ENCODE results near the gene PIAS3. TPM values are rescaled to one million over a fixed set of nuclear protein-coding genes. Genes with fewer than 3 reads are reported as not detected.

The PIAS3 gene
- total and polyA plus RNA-seq, 10 of the 15 experiments (the other 5 are each of a cell fraction or from before 2014, with no cell fraction given): 0.85 to 14.9 (median 10.6) TPM

- TF ChIP-seq PKNOX1 (IDR thresholded peaks at IDR 0.05) (peak; percentile 68), USF1 (IDR thresholded peaks at IDR 0.05; ENCODE audit: borderline replicate concordance, extremely low read length, insufficient read depth, low read depth, low read length) (peak; percentile 77), SIN3A (IDR thresholded peaks at IDR 0.05; ENCODE audit: low read depth, low read length) (peak; percentile 91), STAT3 (IDR thresholded peaks at IDR 0.05; ENCODE audit: low read depth, low read length) (no peak), MYC (IDR thresholded peaks at IDR 0.05; ENCODE audit: insufficient read depth, insufficient read length, insufficient replicate concordance, low read length, severe bottlenecking) (no peak), ZNF274 (IDR thresholded peaks at IDR 0.05; ENCODE audit: insufficient read depth, insufficient read length) (no peak), JUNB (IDR thresholded peaks at IDR 0.05) (no peak), RB1 (IDR thresholded peaks at IDR 0.05; ENCODE audit: borderline replicate concordance) (0 out of 2 replicates have a peak, but pooled peaks have one; percentile 68), CUX1 (IDR thresholded peaks at IDR 0.05; ENCODE audit: insufficient replicate concordance, low read depth, low read length) (no peak), SMC3 (IDR thresholded peaks at IDR 0.05; ENCODE audit: borderline replicate concordance, low read length) (no peak), GABPA (IDR thresholded peaks at IDR 0.05; ENCODE audit: low read depth) (peak; percentile 86), NR2F1 (conservative IDR thresholded peaks at IDR 0.05) (peak; percentile 84), DPF2 (IDR thresholded peaks at IDR 0.05) (peak; percentile 80), BCL11A (IDR thresholded peaks at IDR 0.05; ENCODE audit: low read depth, low read length) (no peak), KAT2A (conservative IDR thresholded peaks at IDR 0.05; ENCODE audit: control insufficient read depth, low read depth, low read length) (no peak), TBL1XR1 (IDR thresholded peaks at IDR 0.05; ENCODE audit: low read depth, low read length) (peak; percentile 68; the same call in 1 of the 2 replicates), CREM (IDR thresholded peaks at IDR 0.05; ENCODE audit: low read depth) (peak; percentile 64), SMARCA5 (IDR thresholded peaks at IDR 0.05) (peak; percentile 81; the same call in 1 of the 2 replicates), NFXL1 (IDR thresholded peaks at IDR 0.05; ENCODE audit: borderline replicate concordance) (no peak), POU2F2 (IDR thresholded peaks at IDR 0.05; ENCODE audit: borderline replicate concordance, low read depth, low read length) (peak; percentile 15; the same call in 2 of the 3 replicates), RAD21 (IDR thresholded peaks at IDR 0.05; ENCODE audit: insufficient read depth, low read depth, low read length) (no peak), MTA2 (IDR thresholded peaks at IDR 0.05; ENCODE audit: low read depth) (no peak), KLF5 (IDR thresholded peaks at IDR 0.05; ENCODE audit: partially characterized antibody) (no peak), RFX5 (IDR thresholded peaks at IDR 0.05; ENCODE audit: low read depth, low read length) (no peak), CHD1 (IDR thresholded peaks at IDR 0.05; ENCODE audit: low read depth, low read length) (peak; percentile 68; the same call in 1 of the 2 replicates)
Measured at GRCh38 chr1:145823565-145824498, 35.0 kb downstream of the PIAS3 start, which contains the start of the genes POLR3C and RNF115 (continued).
